Keratinocyte (primary cell): ENCODE measurements around the gene EPAS1. TPM values are rescaled to one million over a fixed set of nuclear protein-coding genes. Genes with fewer than 3 reads are reported as not detected.
"Not testable (repeated sequence)": the region's sequence is repeated elsewhere in the genome, so short reads cannot be mapped to it uniquely, and the experiment has no call there.

Source experiments
- DNase-seq: peaks from one replicate; pipeline ENCODE4 v3.0.0-alpha.2; 2011; ENCODE audit warnings: low read depth, missing footprints, low spot score
- FAIRE-seq: peaks from 2 replicates; lab custom pipeline; 2011; peaks lifted over from hg19 to GRCh38; lab: Jason Lieb, UNC
- H2AFZ ChIP-seq: 2 replicates; pipeline ENCODE4 v1.6.0; 2012; ENCODE audit warnings: low read length, control low read depth, inconsistent platforms; ENCODE audit not compliant: control insufficient read depth
- H3K27ac ChIP-seq: 2 replicates; pipeline ENCODE4 v1.5.1; 2011; ENCODE audit warnings: low read length; ENCODE audit not compliant: control insufficient read depth, insufficient read depth
- H3K27me3 ChIP-seq: 3 replicates; pipeline ENCODE4 v1.6.0; 2011; ENCODE audit warnings: low read length; ENCODE audit not compliant: control insufficient read depth, insufficient read depth; ENCODE audit errors: extremely low read depth
- H3K36me3 ChIP-seq, 2 experiments: 2 replicates in 1 of 2; 3 replicates in 1 of 2; pipeline ENCODE4 v1.5.1; 2011; ENCODE audit warnings: low read length in 2 of 2, mild to moderate bottlenecking in 1 of 2; ENCODE audit not compliant: control insufficient read depth in 2 of 2, insufficient read depth in 2 of 2; ENCODE audit errors: extremely low read depth in 1 of 2
- H3K4me1 ChIP-seq: 3 replicates; pipeline ENCODE4 v1.5.1; 2011; ENCODE audit warnings: low read length; ENCODE audit not compliant: control insufficient read depth, insufficient read depth; ENCODE audit errors: extremely low read depth
- H3K4me2 ChIP-seq: 3 replicates; pipeline ENCODE4 v1.6.0; 2011; ENCODE audit warnings: low read depth, low read length; ENCODE audit not compliant: control insufficient read depth, insufficient read depth; ENCODE audit errors: extremely low read depth
- H3K4me3 ChIP-seq, 3 experiments: fragments of 200-600 bp in 1 of 3; sonication (generic) in 1 of 3; 2 replicates in 2 of 3; 3 replicates in 1 of 3; pipeline ENCODE4 v1.5.1; 2011 to 2016; ENCODE audit warnings: low read length in 3 of 3, mild to moderate bottlenecking in 3 of 3, control low read depth in 2 of 3, inconsistent platforms in 1 of 3, low read depth in 1 of 3, mixed read lengths in 1 of 3, mixed run types in 1 of 3, moderate library complexity in 1 of 3; ENCODE audit not compliant: control insufficient read depth in 2 of 3, insufficient read depth in 2 of 3; ENCODE audit errors: extremely low read depth in 1 of 3
- H3K79me2 ChIP-seq: 2 replicates; pipeline ENCODE4 v1.6.0; 2012; ENCODE audit warnings: low read length; ENCODE audit not compliant: control insufficient read depth, insufficient read depth
- H3K9ac ChIP-seq: 3 replicates; pipeline ENCODE4 v1.6.0; 2011; ENCODE audit warnings: low read length; ENCODE audit not compliant: control insufficient read depth, insufficient read depth; ENCODE audit errors: extremely low read depth
- H3K9me1 ChIP-seq: 3 replicates; pipeline ENCODE4 v1.6.0; 2011; ENCODE audit warnings: low read length; ENCODE audit not compliant: control insufficient read depth, insufficient read depth; ENCODE audit errors: extremely low read depth
- H3K9me3 ChIP-seq: 2 replicates; pipeline ENCODE4 v1.5.1; 2012; ENCODE audit warnings: low read depth, low read length; ENCODE audit not compliant: control insufficient read depth
- H4K20me1 ChIP-seq: 3 replicates; pipeline ENCODE4 v1.6.0; 2011; ENCODE audit warnings: low read length; ENCODE audit not compliant: control insufficient read depth, insufficient read depth; ENCODE audit errors: extremely low read depth
- EZH2 ChIP-seq: IDR thresholded peaks from one replicate; pipeline ENCODE4 v1.6.1; 2012; ENCODE audit warnings: inconsistent platforms, mild to moderate bottlenecking, low read length, moderate library complexity
- dilution Hi-C: fragments of 300-500 bp; cut with MboI; formaldehyde crosslinking; loops from one replicate; pipeline ENCODE4 v1.7.0; 2020; ENCODE audit warnings: low sequenced_read_pairs; ENCODE audit not compliant: extremely low pct_ligation_motif_present
- polyA plus RNA-seq, 5 experiments: library from polyadenylated mRNA; depleted of rRNA in 3 of 5; stranded (reverse) in 3 of 5; stranded (forward) in 1 of 5; unstranded in 1 of 5; fragments of >200 nt; gene quantifications; 1 replicate in 1 of 5; 2 replicates in 3 of 5; 3 replicates in 1 of 5; pipeline versions ENCODE4 v1.2.1 to v1.2.3, GENCODE V29; 2011 to 2012; ENCODE audit warnings: missing spikeins in 2 of 5, low read depth in 1 of 5, low replicate concordance in 1 of 5
- TF ChIP-seq, protein P1 (sequence below), 3 experiments: IDR thresholded peaks in 1 of 3; conservative IDR thresholded peaks in 1 of 3; optimal IDR thresholded peaks in 1 of 3; 2 replicates in 2 of 3; 3 replicates in 1 of 3; pipeline versions ENCODE3 to v1.5.1; 2011; ENCODE audit warnings: low read length in 3 of 3, mild to moderate bottlenecking in 3 of 3, moderate library complexity in 2 of 3, control low read depth in 1 of 3, inconsistent platforms in 1 of 3; ENCODE audit not compliant: insufficient read depth in 2 of 3; ENCODE audit errors: extremely low read depth in 1 of 3

EPAS1 gene
- polyA plus RNA-seq, 1 donor (not counting 4 experiments of a cell fraction or from before 2014, with no cell fraction given): 96.7 TPM

- FAIRE-seq: no peak
- Histone ChIP-seq H3K9me1 (no peaks in the 10 kb centered on the region), H2AFZ (no peak overlapping the region), H3K27me3 (no peaks in the 10 kb centered on the region), H3K36me3 (peaks cover 0 to under 1% of the 10 kb centered on the region in 2 experiments), H3K4me2 (no peak overlapping the region), H3K9me3 (no peaks in the 10 kb centered on the region), H3K4me3 (no peak overlapping the region), H3K27ac (no peak overlapping the region), H3K79me2 (no peaks in the 10 kb centered on the region), H3K9ac (no peak overlapping the region), H4K20me1 (no peaks in the 10 kb centered on the region), H3K4me1 (peaks cover 3% of the 10 kb centered on the region)
- no peak for DNase-seq
- TF ChIP-seq EZH2: no peak
- TF ChIP-seq, protein P1, sequence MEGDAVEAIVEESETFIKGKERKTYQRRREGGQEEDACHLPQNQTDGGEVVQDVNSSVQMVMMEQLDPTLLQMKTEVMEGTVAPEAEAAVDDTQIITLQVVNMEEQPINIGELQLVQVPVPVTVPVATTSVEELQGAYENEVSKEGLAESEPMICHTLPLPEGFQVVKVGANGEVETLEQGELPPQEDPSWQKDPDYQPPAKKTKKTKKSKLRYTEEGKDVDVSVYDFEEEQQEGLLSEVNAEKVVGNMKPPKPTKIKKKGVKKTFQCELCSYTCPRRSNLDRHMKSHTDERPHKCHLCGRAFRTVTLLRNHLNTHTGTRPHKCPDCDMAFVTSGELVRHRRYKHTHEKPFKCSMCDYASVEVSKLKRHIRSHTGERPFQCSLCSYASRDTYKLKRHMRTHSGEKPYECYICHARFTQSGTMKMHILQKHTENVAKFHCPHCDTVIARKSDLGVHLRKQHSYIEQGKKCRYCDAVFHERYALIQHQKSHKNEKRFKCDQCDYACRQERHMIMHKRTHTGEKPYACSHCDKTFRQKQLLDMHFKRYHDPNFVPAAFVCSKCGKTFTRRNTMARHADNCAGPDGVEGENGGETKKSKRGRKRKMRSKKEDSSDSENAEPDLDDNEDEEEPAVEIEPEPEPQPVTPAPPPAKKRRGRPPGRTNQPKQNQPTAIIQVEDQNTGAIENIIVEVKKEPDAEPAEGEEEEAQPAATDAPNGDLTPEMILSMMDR (optimal IDR thresholded peaks at IDR 0.05 in 1 of 3, IDR thresholded peaks at IDR 0.05 in 1 of 3, conservative IDR thresholded peaks at IDR 0.05 in 1 of 3; ENCODE audit: extremely low read depth in 1 of 3, insufficient read depth in 2 of 3, low read length in 3 of 3): no peak
- dilution Hi-C loops: no loop called here
Measured at GRCh38 chr2:46393865-46394264, 96.7 kb downstream of the EPAS1 start.

DNA sequence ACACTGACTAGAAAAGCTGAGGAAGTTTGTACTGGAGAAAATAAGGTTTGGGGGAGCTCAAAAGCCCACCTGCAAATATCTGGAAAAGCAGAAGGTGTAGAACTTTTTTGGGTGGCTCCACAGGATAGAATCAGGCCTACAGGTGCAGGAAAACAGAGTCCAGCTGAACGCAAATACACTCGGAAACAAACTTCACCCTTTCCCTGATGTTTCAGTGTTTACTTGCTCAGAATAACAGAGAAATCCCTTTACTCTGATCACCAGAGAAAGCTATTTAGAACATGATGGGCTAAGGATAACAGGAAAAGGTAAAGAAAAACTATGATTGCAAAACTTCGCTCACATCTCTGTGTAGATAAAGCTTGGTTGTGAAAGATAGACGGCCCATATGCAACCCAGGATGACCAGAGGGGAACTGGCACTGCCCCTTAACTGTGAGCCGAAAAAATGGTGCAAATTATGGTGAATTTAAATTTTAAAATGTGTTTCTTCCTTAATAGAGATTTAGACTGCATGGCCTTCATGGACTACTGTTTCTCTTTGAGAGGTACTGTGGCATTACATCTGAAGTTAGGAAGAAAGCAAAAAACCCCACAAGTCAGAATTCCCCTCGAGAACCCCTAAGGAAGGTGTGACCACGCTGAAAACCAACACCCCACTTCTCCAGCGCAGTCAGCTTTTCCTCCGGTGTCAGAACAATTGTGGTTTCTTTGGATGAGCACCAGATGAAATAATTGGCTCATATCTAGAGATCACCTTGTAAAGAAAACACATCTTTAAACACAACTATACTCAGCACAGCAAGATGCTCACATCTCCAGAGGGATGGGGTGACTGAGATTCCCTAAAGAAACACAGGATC is 97.7 kb downstream of the EPAS1 start:
- Histone ChIP-seq H3K27ac (no peak overlapping the region), H3K36me3 (no peaks in the 10 kb centered on the region), H4K20me1 (no peaks in the 10 kb centered on the region), H3K27me3 (no peaks in the 10 kb centered on the region), H3K79me2 (no peaks in the 10 kb centered on the region), H3K9me3 (no peaks in the 10 kb centered on the region), H3K4me1 (peaks cover 3% of the 10 kb centered on the region), H3K9me1 (no peaks in the 10 kb centered on the region), H3K4me2 (no peak overlapping the region), H3K9ac (no peak overlapping the region), H2AFZ (no peak overlapping the region), H3K4me3 (no peak overlapping the region)
- DNase-seq (no peak), FAIRE-seq (no peak)
- no peak for TF ChIP-seq EZH2
- TF ChIP-seq, protein P1 (optimal IDR thresholded peaks at IDR 0.05 in 1 of 3, IDR thresholded peaks at IDR 0.05 in 1 of 3, conservative IDR thresholded peaks at IDR 0.05 in 1 of 3; ENCODE audit: extremely low read depth in 1 of 3, insufficient read depth in 2 of 3, low read length in 3 of 3): no peak
- dilution Hi-C loops: no loop called here

DNA sequence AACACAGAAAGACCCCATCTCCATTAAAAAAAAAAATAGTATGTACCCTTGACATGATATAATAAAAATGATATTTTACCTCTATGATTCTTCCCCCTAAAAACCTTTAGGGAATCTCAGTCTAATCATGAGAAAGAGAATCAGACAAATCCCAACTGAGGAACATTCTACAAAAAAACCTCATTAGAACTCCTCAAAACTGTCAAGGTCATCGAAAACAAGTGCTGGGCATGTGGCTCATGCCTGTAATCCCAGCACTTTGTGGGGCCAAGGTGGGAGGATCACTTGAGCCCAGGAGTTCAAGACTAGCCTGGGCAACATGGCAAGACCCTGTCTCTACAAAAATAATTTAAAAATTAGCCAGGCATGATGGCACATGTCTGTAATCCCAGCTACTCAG is 98.5 kb downstream of the EPAS1 start:
- H3K9me1 ChIP-seq, H3K4me3 ChIP-seq, H3K9me3 ChIP-seq, H2AFZ ChIP-seq, H3K36me3 ChIP-seq, H4K20me1 ChIP-seq, DNase-seq, H3K79me2 ChIP-seq, H3K9ac ChIP-seq, H3K27me3 ChIP-seq, FAIRE-seq, H3K27ac ChIP-seq, H3K4me1 ChIP-seq, dilution Hi-C loops, H3K4me2 ChIP-seq: not testable (repeated sequence)
